PC-9 (cell line): Measurements from ENCODE around the gene TLE3. TPM values are rescaled to one million over a fixed set of nuclear protein-coding genes. Genes with fewer than 3 reads are reported as not detected.

Experiments
- BruUV-seq: library from RNA; stranded (reverse); fragments of 400-500 nt; replicated peaks from 2 replicates; lab custom pipeline; 2021; lab: Mats Ljungman, UMichigan
- CTCF ChIA-PET: fragments of 300-600 bp; sonication (Branson Sonifier 250); formaldehyde crosslinking; loops from one replicate; lab custom pipeline; 2022; ENCODE audit warnings: antibody characterized with exemption; lab: Charles Lee
- POLR2A ChIA-PET: fragments of 300-600 bp; sonication (Branson Sonifier 250); formaldehyde crosslinking; loops from one replicate; lab custom pipeline; 2022; ENCODE audit warnings: antibody characterized with exemption; ENCODE audit not compliant: unreplicated experiment; lab: Charles Lee
- DNase-seq, 2 experiments: peaks; one replicate each; pipeline versions ENCODE4 v3.0.0 to v3.0.0-alpha.2; 2015 to 2022; ENCODE audit warnings: mixed read lengths in 1 of 2
- H2AFZ ChIP-seq: fragments of 200-600 bp; sonication (generic); 2 replicates; pipeline ENCODE4 v1.8.1; 2017; ENCODE audit warnings: antibody characterized with exemption
- H3F3A ChIP-seq: fragments of 200-600 bp; sonication (generic); 2 replicates; pipeline ENCODE4 v1.8.1; 2017; ENCODE audit warnings: antibody characterized with exemption, mild to moderate bottlenecking, low read depth; ENCODE audit not compliant: insufficient read depth
- H3K27ac ChIP-seq: fragments of 200-600 bp; sonication (generic); 2 replicates; pipeline ENCODE4 v1.6.1; 2016; ENCODE audit warnings: mixed run types
- H3K27me3 ChIP-seq: fragments of 200-600 bp; sonication (generic); 2 replicates; pipeline ENCODE4 v1.6.1; 2016; ENCODE audit warnings: low read depth, mixed run types; ENCODE audit not compliant: insufficient read depth
- H3K36me3 ChIP-seq: fragments of 200-600 bp; sonication (generic); 2 replicates; pipeline ENCODE4 v1.6.1; 2016; ENCODE audit warnings: low read depth, mixed run types
- H3K4me1 ChIP-seq: fragments of 200-600 bp; sonication (generic); replicated peaks from 2 replicates; pipeline ENCODE4 v1.6.1; 2016; ENCODE audit warnings: mixed run types; ENCODE audit not compliant: insufficient read depth
- H3K4me2 ChIP-seq: fragments of 200-600 bp; sonication (generic); 2 replicates; pipeline ENCODE4 v1.6.1; 2017; ENCODE audit warnings: mixed run types
- H3K4me3 ChIP-seq: fragments of 200-600 bp; sonication (generic); 2 replicates; pipeline ENCODE4 v1.6.1; 2016; ENCODE audit warnings: mixed run types
- H3K79me2 ChIP-seq: fragments of 200-600 bp; sonication (generic); 2 replicates; pipeline ENCODE4 v1.6.1; 2017; ENCODE audit warnings: low read depth, mixed run types
- H3K9me2 ChIP-seq: fragments of 200-600 bp; sonication (generic); 2 replicates; pipeline ENCODE4 v1.8.1; 2017; ENCODE audit warnings: mild to moderate bottlenecking; ENCODE audit not compliant: insufficient read depth
- H3K9me3 ChIP-seq: fragments of 200-600 bp; sonication (generic); 2 replicates; pipeline ENCODE4 v1.8.1; 2016; ENCODE audit warnings: low read depth; ENCODE audit not compliant: insufficient read depth
- H4K20me1 ChIP-seq: fragments of 200-600 bp; sonication (generic); 2 replicates; pipeline ENCODE4 v1.8.1; 2017; ENCODE audit not compliant: insufficient read depth
- EZH2 ChIP-seq: fragments of 200-600 bp; sonication (generic); IDR thresholded peaks from 2 replicates; pipeline ENCODE4 v1.8.0; 2017; ENCODE audit warnings: antibody characterized with exemption, low read depth
- intact Hi-C: fragments of 100-400 bp; cut with micrococcal nuclease; formaldehyde crosslinking; loops from one replicate; pipeline ENCODE4 v1.10.0; 2022; ENCODE audit not compliant: unreplicated experiment
- total RNA-seq: library from RNA; stranded (reverse); gene quantifications from 2 replicates; pipeline ENCODE4 v1.2.3, GENCODE V29; 2021
- TF ChIP-seq, protein P1 (sequence below): fragments of 200-600 bp; sonication (generic); conservative IDR thresholded peaks from 2 replicates; pipeline ENCODE4 v1.6.1; 2017; ENCODE audit warnings: mixed run types, antibody characterized with exemption, mild to moderate bottlenecking, moderate library complexity

Gene TLE3
- total RNA-seq, 1 experiment from 2014 or later = 51.3 TPM

DNA sequence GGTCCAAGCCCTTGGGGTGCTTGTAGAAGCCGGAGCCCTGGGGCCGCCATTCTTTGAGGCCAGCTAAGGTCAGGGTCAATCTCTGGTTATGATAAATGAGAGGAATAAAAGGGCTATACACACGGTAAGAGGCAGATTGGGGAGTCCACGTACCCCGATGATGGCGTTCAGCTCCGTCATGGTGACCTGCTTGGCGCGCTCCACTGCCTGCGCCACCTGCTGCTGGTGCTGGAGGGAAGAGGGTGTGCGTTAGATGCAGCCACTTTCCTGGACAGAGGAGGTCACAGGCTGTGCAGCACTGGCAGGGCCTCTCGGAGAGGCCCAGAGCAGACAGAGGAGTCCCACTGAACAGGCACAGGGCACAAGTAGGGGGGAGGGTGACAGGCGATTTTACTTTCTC lies 23.3 kb downstream of the TLE3 start:
- TF ChIP-seq, protein P1, sequence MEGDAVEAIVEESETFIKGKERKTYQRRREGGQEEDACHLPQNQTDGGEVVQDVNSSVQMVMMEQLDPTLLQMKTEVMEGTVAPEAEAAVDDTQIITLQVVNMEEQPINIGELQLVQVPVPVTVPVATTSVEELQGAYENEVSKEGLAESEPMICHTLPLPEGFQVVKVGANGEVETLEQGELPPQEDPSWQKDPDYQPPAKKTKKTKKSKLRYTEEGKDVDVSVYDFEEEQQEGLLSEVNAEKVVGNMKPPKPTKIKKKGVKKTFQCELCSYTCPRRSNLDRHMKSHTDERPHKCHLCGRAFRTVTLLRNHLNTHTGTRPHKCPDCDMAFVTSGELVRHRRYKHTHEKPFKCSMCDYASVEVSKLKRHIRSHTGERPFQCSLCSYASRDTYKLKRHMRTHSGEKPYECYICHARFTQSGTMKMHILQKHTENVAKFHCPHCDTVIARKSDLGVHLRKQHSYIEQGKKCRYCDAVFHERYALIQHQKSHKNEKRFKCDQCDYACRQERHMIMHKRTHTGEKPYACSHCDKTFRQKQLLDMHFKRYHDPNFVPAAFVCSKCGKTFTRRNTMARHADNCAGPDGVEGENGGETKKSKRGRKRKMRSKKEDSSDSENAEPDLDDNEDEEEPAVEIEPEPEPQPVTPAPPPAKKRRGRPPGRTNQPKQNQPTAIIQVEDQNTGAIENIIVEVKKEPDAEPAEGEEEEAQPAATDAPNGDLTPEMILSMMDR = no peak
- no peak for TF ChIP-seq EZH2

DNA sequence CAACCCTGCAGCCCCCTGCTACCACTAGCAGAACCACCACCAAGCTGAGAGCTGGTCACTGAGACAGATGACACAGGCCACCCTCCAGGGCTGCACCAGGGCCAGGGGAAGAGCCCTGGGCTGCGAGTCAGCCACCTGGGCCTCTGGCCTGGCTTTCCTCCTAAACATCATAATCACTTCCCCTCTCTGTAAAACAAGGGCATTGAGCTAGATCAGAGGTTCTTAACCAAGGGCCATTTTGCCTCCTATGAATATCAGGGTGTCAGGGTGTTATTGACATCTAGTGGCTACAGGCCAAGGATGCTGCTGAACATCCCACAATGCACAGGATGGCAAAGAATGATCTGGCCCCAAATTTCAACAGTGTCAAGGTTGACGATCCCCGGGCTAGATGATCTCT lies 25.2 kb downstream of the TLE3 start:
- Histone ChIP-seq H3K4me2 (no peak overlapping the region), H3K27ac (no peak overlapping the region), H3K9me2 (no peaks in the 10 kb centered on the region), H3K4me1 (no peaks in the 10 kb centered on the region), H3K79me2 (peaks cover 6% of the 10 kb centered on the region; the same call in 1 of the 2 replicates), H2AFZ (no peak overlapping the region), H3K4me3 (no peak overlapping the region), H3K27me3 (no peaks in the 10 kb centered on the region), H3F3A (0 out of 2 replicates have a peak, but pooled peaks cover 2% of the 10 kb centered on the region), H3K9me3 (no peaks in the 10 kb centered on the region), H4K20me1 (peaks cover 14% of the 10 kb centered on the region), H3K36me3 (peaks cover 20% of the 10 kb centered on the region)
- ChIA-PET POLR2A (no interaction called here), CTCF (no interaction called here)
- TF ChIP-seq, protein P1 = no peak
- no peak for TF ChIP-seq EZH2
- DNase-seq = no peak
- no TSS peak for BruUV-seq
- intact Hi-C loops = no loop called here

More for the DNA sequence above, 23.3 kb downstream of the TLE3 start:
- H3K27me3 ChIP-seq = no peaks in the 10 kb centered on the region
- intact Hi-C loops = no loop called here
- no TSS peak for BruUV-seq
- H3K79me2 ChIP-seq = peaks cover 8% of the 10 kb centered on the region; the same call in 1 of the 2 replicates
- H3K36me3 ChIP-seq = peaks cover 20% of the 10 kb centered on the region
- H3K4me3 ChIP-seq = no peak overlapping the region
- H3F3A ChIP-seq = no peaks in the 10 kb centered on the region
- H3K9me2 ChIP-seq = no peaks in the 10 kb centered on the region
- H3K4me1 ChIP-seq = no peaks in the 10 kb centered on the region
- no peak overlapping the region for H2AFZ ChIP-seq
- ChIA-PET POLR2A (no interaction called here), CTCF (no interaction called here)
- H3K4me2 ChIP-seq = no peak overlapping the region
- no peaks in the 10 kb centered on the region for H3K9me3 ChIP-seq
- DNase-seq = no peak
- peaks cover 27% of the 10 kb centered on the region for H4K20me1 ChIP-seq
- no peak overlapping the region for H3K27ac ChIP-seq

DNA sequence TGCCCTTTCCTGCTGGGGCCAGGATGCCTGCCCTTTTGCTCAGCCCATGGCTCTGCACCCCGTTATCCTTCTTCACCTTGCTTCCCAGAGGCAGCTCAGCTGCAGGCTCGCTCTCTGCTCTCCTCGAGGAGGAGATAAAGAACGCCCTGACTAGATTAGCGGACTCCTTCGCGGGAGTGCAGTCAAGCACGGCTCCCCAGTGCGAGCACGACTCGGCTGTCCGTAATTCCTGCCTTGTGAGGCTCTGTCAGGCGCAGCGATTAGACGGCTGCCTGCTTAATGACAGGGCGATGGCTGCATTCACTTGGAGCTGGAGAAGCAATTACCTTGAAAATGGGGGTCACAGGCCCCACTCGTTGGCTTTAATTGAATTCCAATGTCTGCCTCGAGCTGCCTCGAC lies 25.9 kb downstream of the TLE3 start:
- no TSS peak for BruUV-seq
- Histone ChIP-seq H3F3A (0 out of 2 replicates have a peak, but pooled peaks cover 2% of the 10 kb centered on the region), H3K4me1 (no peaks in the 10 kb centered on the region), H3K27ac (no peak overlapping the region), H3K27me3 (no peaks in the 10 kb centered on the region), H3K9me2 (no peaks in the 10 kb centered on the region), H3K36me3 (peaks cover 20% of the 10 kb centered on the region), H3K9me3 (no peaks in the 10 kb centered on the region), H3K79me2 (0 out of 2 replicates have a peak, but pooled peaks cover 5% of the 10 kb centered on the region), H3K4me2 (no peak overlapping the region), H4K20me1 (peaks cover 14% of the 10 kb centered on the region), H3K4me3 (no peak overlapping the region), H2AFZ (no peak overlapping the region)
- intact Hi-C loops = no loop called here
- CTCF ChIA-PET = no interaction called here
- TF ChIP-seq, protein P1 = no peak
- no peak for TF ChIP-seq EZH2
- DNase-seq = no peak
- POLR2A ChIA-PET = no interaction called here
